ENCODE results near the gene RUNX2. TPM values are rescaled to one million over a fixed set of nuclear protein-coding genes. Genes with fewer than 3 reads are reported as not detected.

Gene RUNX2
- total and polyA plus RNA-seq, 9 of the 15 experiments (the other 6 are each of a cell fraction or from before 2014, with no cell fraction given): 0.29 to 1.00 (median 0.43) TPM

GRCh38 chr6:45450831-45451230 is 122.7 kb downstream of the RUNX2 start (continued):
- no peak for TF ChIP-seq HBP1 (CRISPR knock-in tag; IDR thresholded peaks at IDR 0.05)
- peak; percentile 47 for TF ChIP-seq DPF2 (IDR thresholded peaks at IDR 0.05)
- no peak for TF ChIP-seq MIER1 (IDR thresholded peaks at IDR 0.05; ENCODE audit: low read depth)
- TF ChIP-seq TCF15 (CRISPR knock-in tag; IDR thresholded peaks at IDR 0.05): no peak
- 0 out of 2 replicates have a peak, but pooled peaks have one; percentile 42 for TF ChIP-seq ZNF766 (CRISPR knock-in tag; conservative IDR thresholded peaks at IDR 0.05)
- peak; percentile 53 for TF ChIP-seq ARID1B (IDR thresholded peaks at IDR 0.05)
- TF ChIP-seq PPARD (CRISPR knock-in tag; IDR thresholded peaks at IDR 0.05): no peak
- peak; percentile 59; the same call in 1 of the 2 replicates for TF ChIP-seq CTBP1 (IDR thresholded peaks at IDR 0.05; ENCODE audit: borderline replicate concordance)
- TF ChIP-seq MECOM (CRISPR knock-in tag; IDR thresholded peaks at IDR 0.05): 0 out of 2 replicates have a peak, but pooled peaks have one; percentile 34

All from K562 (cell line).